Neural cell (in vitro differentiated cells): Measurements from ENCODE around the gene MEDAG. TPM values are rescaled to one million over a fixed set of nuclear protein-coding genes. Genes with fewer than 3 reads are reported as not detected.

Experiments used
- H2AFZ ChIP-seq: fragments of 200-600, 300-800 bp; sonication (generic), shearing (Covaris generic); 2 replicates; pipeline ENCODE4 v1.6.0; 2014; ENCODE audit warnings: low read depth, mild to moderate bottlenecking, antibody characterized with exemption, low read length, moderate library complexity
- H3F3A ChIP-seq: fragments of 200-600 bp; shearing (Covaris generic); 2 replicates; pipeline ENCODE4 v1.6.1; 2016; ENCODE audit warnings: mild to moderate bottlenecking, moderate library complexity, mixed read lengths, antibody characterized with exemption, low read length; ENCODE audit not compliant: insufficient read depth, poor library complexity, severe bottlenecking
- H3K27ac ChIP-seq: fragments of 200-600, 300-800 bp; sonication (generic), shearing (Covaris generic); 2 replicates; pipeline ENCODE4 v1.5.1; 2014; ENCODE audit warnings: mild to moderate bottlenecking, low read length, moderate library complexity
- H3K27me3 ChIP-seq: fragments of 300-800, 200-600 bp; sonication (generic), shearing (Covaris generic); 2 replicates; pipeline ENCODE4 v1.6.0; 2014; ENCODE audit warnings: mild to moderate bottlenecking, low read depth, low read length, moderate library complexity; ENCODE audit not compliant: insufficient read depth
- H3K36me3 ChIP-seq: fragments of 300-800, 200-600 bp; sonication (generic), shearing (Covaris generic); 2 replicates; pipeline ENCODE4 v1.5.1; 2014; ENCODE audit warnings: mild to moderate bottlenecking, antibody characterized with exemption, low read length, moderate library complexity; ENCODE audit not compliant: insufficient read depth
- H3K4me2 ChIP-seq: fragments of 300-800, 200-600 bp; sonication (generic), shearing (Covaris generic); 2 replicates; pipeline ENCODE4 v1.6.0; 2014; ENCODE audit warnings: mild to moderate bottlenecking, low read length
- H3K4me3 ChIP-seq: fragments of 300-800, 200-600 bp; sonication (generic), shearing (Covaris generic); 2 replicates; pipeline ENCODE4 v1.5.1; 2014; ENCODE audit warnings: mild to moderate bottlenecking, low read length, moderate library complexity
- H3K79me2 ChIP-seq: fragments of 200-600 bp; shearing (Covaris generic); replicated peaks from 2 replicates; pipeline ENCODE4 v1.6.0; 2014; ENCODE audit warnings: mild to moderate bottlenecking, low read length, moderate library complexity; ENCODE audit not compliant: insufficient read depth
- H3K9ac ChIP-seq: fragments of 300-800, 200-600 bp; sonication (generic), shearing (Covaris generic); 2 replicates; pipeline ENCODE4 v1.6.1; 2016; ENCODE audit warnings: mild to moderate bottlenecking, low read length, mixed read lengths
- H3K9me2 ChIP-seq: fragments of 200-600 bp; shearing (Covaris generic); 2 replicates; pipeline ENCODE4 v1.6.1; 2016; ENCODE audit warnings: mild to moderate bottlenecking, low read length, mixed read lengths; ENCODE audit not compliant: insufficient read depth
- H3K9me3 ChIP-seq: fragments of 200-600, 300-800 bp; sonication (generic), shearing (Covaris generic); 2 replicates; pipeline ENCODE4 v1.6.1; 2016; ENCODE audit warnings: mild to moderate bottlenecking, mixed run types, low read length, moderate library complexity, mixed read lengths
- H4K20me1 ChIP-seq: fragments of 200-600 bp; shearing (Covaris generic); 2 replicates; pipeline ENCODE4 v1.6.1; 2016; ENCODE audit warnings: mild to moderate bottlenecking, mixed run types; ENCODE audit not compliant: insufficient read depth
- EP300 ChIP-seq: fragments of 450-650 bp; conservative IDR thresholded peaks from 2 replicates; pipeline ENCODE4 v1.6.1; 2014; ENCODE audit warnings: antibody characterized with exemption, mild to moderate bottlenecking, moderate library complexity; ENCODE audit not compliant: poor library complexity, severe bottlenecking
- EZH2 ChIP-seq: fragments of 200-600, 300-800 bp; shearing (Covaris generic), sonication (generic); IDR thresholded peaks from 2 replicates; pipeline ENCODE4 v1.6.1; 2014; ENCODE audit warnings: antibody characterized with exemption, low read length, borderline replicate concordance, mild to moderate bottlenecking; ENCODE audit not compliant: insufficient read depth, poor library complexity, severe bottlenecking
- MXI1 ChIP-seq: fragments of 450-650 bp; conservative IDR thresholded peaks from 2 replicates; pipeline ENCODE4 v1.6.1; 2014; ENCODE audit warnings: antibody characterized with exemption, mild to moderate bottlenecking; ENCODE audit not compliant: poor library complexity, severe bottlenecking
- POLR2AphosphoS5 ChIP-seq: IDR thresholded peaks from 2 replicates; pipeline ENCODE4 v1.6.1; 2012
- RAD21 ChIP-seq: fragments of 450-650 bp; conservative IDR thresholded peaks from 2 replicates; pipeline ENCODE4 v1.6.1; 2014; ENCODE audit warnings: antibody characterized with exemption, mild to moderate bottlenecking, moderate library complexity
- SMC3 ChIP-seq: fragments of 450-650 bp; conservative IDR thresholded peaks from 2 replicates; pipeline ENCODE4 v1.6.1; 2014; ENCODE audit warnings: antibody characterized with exemption, mild to moderate bottlenecking, moderate library complexity; ENCODE audit not compliant: poor library complexity
- TAF1 ChIP-seq: IDR thresholded peaks from 2 replicates; pipeline ENCODE4 v1.6.1; 2012; ENCODE audit warnings: low read depth
- polyA plus RNA-seq: library from polyadenylated mRNA; depleted of rRNA; stranded (reverse); fragments of >200 nt; gene quantifications from 2 replicates; pipeline ENCODE4 v1.2.3, GENCODE V29; 2014
- TF ChIP-seq, protein P1 (sequence below): IDR thresholded peaks from 2 replicates; pipeline ENCODE4 v1.6.1; 2012; ENCODE audit warnings: borderline replicate concordance
- TF ChIP-seq, protein P2 (sequence below): fragments of 450-650 bp; IDR thresholded peaks from 2 replicates; pipeline ENCODE4 v1.5.1; 2014; ENCODE audit warnings: antibody characterized with exemption, mild to moderate bottlenecking, moderate library complexity; ENCODE audit not compliant: poor library complexity, severe bottlenecking

The MEDAG gene
- polyA plus RNA-seq, 1 donor from 2014 or later, result not detected

DNA sequence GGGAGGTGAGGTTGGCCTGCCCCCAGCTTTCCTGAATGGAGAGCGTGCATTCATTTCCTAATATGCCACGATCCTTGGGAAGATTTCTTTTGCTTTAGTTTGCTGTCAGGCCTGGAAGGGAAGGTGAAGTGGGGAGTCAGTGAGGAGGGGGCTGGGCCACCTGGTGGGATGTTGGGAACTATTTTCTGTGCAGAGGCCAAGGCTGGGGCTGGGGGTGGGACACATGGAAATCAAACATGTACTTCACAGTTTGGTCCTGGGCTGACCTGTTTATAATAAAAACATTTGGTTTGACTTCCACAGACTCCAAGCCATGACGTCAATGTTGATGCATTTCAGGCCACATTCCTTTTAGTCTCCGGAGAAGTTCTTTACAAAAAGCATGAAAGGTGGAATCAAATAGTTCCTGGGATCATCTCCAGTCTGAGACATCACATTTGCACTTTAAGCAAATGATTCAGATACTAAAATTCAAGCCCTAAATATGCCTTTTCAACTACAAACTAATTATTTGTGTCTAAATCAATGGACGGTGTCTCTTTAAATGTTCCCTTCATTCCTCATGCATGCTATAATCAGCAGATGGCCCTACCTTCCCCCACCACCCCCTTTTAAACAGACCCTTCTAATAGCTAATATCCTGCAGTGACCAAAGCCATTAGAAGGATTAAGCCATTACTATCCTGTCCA is 41.5 kb upstream of the MEDAG start:
- TF ChIP-seq POLR2AphosphoS5, result no peak
- TF ChIP-seq SMC3, result no peak
- TF ChIP-seq, protein P1, sequence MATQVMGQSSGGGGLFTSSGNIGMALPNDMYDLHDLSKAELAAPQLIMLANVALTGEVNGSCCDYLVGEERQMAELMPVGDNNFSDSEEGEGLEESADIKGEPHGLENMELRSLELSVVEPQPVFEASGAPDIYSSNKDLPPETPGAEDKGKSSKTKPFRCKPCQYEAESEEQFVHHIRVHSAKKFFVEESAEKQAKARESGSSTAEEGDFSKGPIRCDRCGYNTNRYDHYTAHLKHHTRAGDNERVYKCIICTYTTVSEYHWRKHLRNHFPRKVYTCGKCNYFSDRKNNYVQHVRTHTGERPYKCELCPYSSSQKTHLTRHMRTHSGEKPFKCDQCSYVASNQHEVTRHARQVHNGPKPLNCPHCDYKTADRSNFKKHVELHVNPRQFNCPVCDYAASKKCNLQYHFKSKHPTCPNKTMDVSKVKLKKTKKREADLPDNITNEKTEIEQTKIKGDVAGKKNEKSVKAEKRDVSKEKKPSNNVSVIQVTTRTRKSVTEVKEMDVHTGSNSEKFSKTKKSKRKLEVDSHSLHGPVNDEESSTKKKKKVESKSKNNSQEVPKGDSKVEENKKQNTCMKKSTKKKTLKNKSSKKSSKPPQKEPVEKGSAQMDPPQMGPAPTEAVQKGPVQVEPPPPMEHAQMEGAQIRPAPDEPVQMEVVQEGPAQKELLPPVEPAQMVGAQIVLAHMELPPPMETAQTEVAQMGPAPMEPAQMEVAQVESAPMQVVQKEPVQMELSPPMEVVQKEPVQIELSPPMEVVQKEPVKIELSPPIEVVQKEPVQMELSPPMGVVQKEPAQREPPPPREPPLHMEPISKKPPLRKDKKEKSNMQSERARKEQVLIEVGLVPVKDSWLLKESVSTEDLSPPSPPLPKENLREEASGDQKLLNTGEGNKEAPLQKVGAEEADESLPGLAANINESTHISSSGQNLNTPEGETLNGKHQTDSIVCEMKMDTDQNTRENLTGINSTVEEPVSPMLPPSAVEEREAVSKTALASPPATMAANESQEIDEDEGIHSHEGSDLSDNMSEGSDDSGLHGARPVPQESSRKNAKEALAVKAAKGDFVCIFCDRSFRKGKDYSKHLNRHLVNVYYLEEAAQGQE, result no peak
- TF ChIP-seq EP300, result no peak
- no peak for TF ChIP-seq RAD21
- TF ChIP-seq TAF1, result no peak
- TF ChIP-seq MXI1, result no peak
- TF ChIP-seq, protein P2, sequence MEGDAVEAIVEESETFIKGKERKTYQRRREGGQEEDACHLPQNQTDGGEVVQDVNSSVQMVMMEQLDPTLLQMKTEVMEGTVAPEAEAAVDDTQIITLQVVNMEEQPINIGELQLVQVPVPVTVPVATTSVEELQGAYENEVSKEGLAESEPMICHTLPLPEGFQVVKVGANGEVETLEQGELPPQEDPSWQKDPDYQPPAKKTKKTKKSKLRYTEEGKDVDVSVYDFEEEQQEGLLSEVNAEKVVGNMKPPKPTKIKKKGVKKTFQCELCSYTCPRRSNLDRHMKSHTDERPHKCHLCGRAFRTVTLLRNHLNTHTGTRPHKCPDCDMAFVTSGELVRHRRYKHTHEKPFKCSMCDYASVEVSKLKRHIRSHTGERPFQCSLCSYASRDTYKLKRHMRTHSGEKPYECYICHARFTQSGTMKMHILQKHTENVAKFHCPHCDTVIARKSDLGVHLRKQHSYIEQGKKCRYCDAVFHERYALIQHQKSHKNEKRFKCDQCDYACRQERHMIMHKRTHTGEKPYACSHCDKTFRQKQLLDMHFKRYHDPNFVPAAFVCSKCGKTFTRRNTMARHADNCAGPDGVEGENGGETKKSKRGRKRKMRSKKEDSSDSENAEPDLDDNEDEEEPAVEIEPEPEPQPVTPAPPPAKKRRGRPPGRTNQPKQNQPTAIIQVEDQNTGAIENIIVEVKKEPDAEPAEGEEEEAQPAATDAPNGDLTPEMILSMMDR, result no peak
- no peak for TF ChIP-seq EZH2
- Histone ChIP-seq H3K9me2 (no peaks in the 10 kb centered on the region), H3K9ac (peak overlapping the region; percentile 62), H3K9me3 (no peaks in the 10 kb centered on the region), H3F3A (no peaks in the 10 kb centered on the region), H3K36me3 (no peaks in the 10 kb centered on the region), H3K27ac (peak overlapping the region; percentile 59), H3K4me3 (no peak overlapping the region), H3K27me3 (no peaks in the 10 kb centered on the region), H4K20me1 (no peaks in the 10 kb centered on the region), H3K79me2 (no peaks in the 10 kb centered on the region), H3K4me2 (no peak overlapping the region), H2AFZ (peak overlapping the region; percentile 89)

DNA sequence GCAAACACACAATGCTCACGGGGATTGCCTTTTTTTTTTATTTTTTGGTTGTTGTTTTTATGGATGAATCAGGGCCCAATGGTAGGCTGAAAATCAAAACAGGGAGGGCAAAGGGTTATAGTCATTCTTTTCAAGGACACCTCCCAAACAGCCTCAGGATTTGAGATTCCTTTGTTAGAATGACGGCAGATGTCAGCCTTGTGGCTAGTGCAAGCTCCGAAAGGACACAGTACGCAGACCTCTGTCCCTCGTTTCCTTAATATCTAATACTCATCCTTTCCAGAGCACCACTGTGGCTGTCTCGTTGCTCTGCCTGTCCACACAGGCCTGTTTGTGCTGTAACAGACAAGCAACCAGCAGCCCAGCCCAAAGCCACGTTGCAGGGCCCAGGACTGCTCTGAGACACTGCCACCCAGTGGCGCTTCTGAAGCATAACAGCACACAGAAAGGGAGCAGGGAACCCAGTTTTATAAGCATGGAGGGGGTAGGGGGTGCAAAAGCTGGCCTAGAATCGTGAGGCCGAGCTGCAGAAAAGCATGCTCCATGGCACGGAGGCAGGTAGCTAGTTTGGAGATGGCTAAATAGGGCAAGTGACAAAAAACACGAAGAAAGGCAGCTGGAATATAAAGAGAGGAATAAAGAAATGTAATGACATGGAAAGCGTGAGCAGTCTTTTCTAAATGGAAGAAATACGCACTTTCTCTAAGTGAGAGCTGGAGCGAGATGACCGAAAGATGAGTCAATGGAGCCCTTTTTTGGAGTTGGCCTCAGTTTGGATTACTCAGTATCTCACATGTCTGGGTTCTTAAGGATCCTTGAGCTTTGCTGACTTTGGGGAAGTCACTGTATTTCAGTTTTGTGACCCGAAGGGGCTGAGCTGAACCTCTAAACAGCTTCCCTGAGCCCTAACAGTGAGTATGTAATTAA is 40.7 kb upstream of the MEDAG start:
- no peaks in the 10 kb centered on the region for H3K9me2 ChIP-seq
- H3K4me3 ChIP-seq, result no peak overlapping the region
- peak overlapping the region; percentile 59 for H3K27ac ChIP-seq
- H2AFZ ChIP-seq, result peak overlapping the region; percentile 89
- H4K20me1 ChIP-seq, result no peaks in the 10 kb centered on the region
- H3K27me3 ChIP-seq, result no peaks in the 10 kb centered on the region
- peak overlapping the region; percentile 62 for H3K9ac ChIP-seq
- H3K9me3 ChIP-seq, result no peaks in the 10 kb centered on the region
- no peaks in the 10 kb centered on the region for H3K36me3 ChIP-seq
- TF ChIP-seq POLR2AphosphoS5 (peak; percentile 58), EP300 (no peak), SMC3 (peak; percentile 97), TAF1 (peak; percentile 57), EZH2 (no peak), RAD21 (peak; percentile 96), MXI1 (peak; percentile 57)
- TF ChIP-seq, protein P2, result peak; percentile 98
- TF ChIP-seq, protein P1, result no peak
- no peaks in the 10 kb centered on the region for H3F3A ChIP-seq
- H3K4me2 ChIP-seq, result no peak overlapping the region
- no peaks in the 10 kb centered on the region for H3K79me2 ChIP-seq
